Measurements from ENCODE around the gene JMJD8.
"Not testable (repeated sequence)": the region's sequence is repeated elsewhere in the genome, so short reads cannot be mapped to it uniquely, and the experiment has no call there.

The JMJD8 gene

DNA sequence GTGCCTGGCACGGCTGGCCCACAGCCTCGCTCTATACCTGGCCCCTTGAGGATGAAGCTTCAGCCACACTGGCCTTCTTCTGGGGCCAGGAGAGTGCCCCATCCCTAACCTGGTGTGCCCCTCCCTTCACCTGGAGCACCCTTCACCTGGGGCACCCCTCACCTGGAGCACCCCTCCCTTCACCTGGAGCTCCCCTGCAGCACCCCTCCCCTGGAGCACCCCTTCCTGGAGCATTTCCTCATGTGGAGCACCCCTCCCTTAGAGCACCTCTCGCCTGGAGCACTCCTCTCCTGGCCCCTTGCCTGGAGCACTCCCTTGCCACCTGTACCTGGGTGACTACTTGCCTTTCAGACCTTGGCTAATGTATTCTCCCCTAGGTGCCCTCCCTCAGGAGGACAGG lies 23.9 kb upstream of the JMJD8 start:
- DNase-seq: no peak

DNA sequence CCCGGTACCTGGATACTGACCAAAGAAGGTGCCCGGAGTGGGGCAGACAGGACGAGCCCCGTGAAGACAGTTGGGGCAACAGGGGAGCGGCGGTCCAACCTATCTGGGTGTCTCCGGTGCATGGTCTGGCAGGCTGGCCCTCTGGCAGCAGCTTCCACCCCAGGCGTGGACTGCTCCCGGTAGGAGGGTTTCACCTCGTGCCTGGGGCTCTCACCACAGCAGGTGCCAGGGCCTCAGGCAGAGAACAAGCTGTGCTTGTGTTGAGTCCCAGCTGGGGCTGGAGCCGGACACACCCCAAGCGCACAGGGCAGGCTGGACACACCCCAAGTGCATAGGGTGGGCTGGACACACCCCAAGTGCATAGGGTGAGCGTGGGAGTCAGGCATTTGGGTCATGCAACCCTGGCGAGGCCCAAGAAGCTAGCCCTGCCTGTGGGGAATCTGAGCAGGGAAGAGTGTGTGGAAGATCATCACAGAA lies 23.0 kb upstream of the JMJD8 start:
- no peak for DNase-seq

DNA sequence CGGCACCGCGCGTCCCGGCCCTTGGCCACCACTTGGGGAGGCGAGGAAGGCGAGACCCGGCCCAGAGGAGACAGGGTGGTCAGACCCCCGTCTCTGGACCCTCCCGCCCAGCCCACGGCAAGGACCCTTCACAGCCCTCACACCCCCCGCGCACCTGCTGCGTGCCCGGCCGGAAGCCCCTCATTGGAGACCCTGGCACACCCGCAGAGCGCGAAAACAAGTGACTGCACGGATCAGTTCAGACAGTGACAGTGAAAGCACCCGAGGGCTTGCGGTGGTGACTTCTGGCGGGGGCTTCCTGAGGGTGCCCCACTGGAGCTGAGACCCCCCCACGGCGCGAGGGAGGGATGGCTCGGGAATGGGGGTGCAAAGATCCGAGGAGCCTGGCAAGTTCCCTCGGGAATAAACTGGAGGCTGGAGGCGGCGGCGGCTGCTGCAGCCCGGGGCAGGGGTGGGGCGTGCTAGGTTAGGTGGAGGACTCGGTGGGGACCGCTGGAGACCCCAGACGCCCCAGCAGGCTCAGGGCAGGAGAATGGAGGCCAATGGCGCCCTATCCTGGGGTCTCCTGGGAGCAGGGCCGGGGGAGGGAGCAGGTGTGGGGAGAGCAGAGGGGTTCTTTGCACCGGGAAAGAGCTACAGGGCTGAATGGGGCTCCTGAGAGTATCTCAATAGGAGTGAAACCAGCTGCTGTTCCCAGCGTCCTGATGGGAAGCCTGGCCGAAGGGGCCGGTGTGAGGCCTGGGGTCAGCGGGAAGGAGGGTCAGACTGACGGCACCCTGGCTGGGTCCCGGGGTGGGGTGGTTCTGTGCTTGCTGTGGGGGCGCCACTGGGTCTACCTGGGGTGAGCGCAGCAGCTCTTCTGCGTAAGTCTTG lies 22.3 kb upstream of the JMJD8 start:
- no peak for DNase-seq

DNA sequence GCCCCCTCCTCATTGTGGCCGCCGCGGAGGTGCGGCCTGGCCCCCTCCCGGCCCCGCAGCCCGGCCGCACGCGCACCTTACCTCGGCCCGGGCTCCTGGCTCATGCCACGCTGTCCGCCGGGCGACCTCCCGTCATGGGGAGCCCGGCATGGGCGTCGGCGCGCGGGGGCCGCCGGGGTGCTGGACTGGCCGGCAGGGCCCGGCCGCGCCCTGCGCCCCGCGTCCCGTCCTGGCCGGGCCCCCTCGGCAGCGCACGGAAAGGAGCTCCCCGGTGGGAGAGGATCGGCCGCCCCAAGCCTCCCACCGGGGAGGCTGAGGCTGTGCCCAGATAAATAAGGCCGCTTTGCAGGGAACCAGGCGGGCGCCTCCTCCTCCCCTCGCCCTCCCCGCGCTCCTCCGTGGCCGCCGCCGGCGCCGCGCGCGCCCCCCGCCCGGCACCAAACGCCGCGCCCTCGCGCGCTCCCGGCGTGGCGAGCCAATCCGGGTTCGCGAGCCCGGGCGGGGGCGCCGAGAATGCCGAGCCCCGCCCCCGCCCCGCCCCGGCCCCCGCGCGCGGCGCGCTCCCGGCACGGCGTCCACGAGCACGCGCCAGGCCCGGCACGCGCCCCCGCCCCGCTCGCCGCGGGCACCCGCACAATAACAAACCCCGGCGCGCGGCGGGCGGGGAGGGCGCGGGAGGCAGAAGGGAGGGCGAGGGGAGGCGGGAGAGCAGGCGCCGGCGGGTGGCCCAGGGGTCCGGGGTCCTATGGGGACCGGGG lies 21.5 kb upstream of the JMJD8 start, which contains the start of gene FBXL16:
Gene FBXL16, minus strand, starts transcription at position 371 of the 758 bp plus-strand sequence. CDS start 8,396 bp downstream, outside the sequence.
- no peak for DNase-seq

DNA sequence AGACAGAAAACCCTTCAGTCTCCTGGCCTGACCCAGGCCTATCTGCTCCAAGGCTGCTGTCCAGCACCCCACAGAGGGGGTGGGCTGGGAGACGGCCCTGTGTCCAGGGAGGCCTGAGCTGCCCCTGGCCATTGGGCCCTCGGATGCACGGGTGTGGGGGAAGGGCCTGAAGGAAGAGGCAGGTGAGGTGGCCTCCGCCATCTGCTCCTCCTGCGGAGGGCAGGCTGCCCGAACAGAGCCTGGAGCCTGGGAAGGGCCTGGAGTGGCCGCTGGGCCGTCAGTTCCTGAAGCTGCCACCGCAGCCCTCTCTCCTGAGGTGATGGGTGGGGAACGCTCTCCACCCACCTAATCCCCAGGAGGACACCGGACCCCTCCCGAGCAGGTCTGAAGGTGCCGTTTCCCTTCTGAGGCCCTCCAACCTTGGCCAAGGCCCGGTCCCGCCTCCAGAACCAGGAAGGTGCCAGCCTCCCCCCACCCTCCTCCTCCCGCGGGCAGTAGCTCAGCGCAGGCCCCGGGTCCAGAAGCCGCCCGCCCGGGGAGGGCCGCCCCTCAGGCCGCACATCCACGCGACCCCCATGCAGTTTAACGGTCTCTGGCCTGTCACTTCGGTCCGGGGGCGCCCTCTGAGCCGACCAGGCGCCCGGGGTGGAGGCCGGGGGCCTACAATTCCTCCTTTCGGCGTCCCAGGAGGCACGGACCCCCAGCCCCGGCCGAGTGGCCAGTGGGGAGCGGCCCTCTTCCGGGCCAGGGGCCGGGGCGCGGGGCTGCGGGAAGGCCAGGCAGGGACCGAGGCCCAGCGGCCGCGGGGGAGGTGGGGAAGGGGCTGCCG lies 20.6 kb upstream of the JMJD8 start:
- no peak for DNase-seq

DNA sequence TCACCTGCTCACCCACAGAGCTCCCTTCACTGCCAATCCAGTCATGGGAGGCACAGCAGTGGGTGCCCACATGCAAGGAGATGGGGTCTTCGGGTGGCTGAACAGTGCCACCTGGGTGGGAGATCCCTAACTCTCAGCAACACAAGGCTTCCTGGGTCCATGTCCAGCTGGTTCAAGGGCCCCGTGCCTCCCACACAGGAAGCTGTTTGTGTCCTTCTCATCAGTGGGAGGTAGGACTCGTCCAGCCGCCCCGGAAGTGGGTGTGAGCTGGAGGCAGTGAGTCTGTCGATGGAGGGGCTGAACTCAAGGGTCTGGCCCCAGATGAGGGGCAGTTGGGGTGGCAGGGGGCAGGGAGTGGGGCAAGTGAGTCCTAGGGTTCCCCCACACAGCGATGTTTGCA lies 19.9 kb upstream of the JMJD8 start:
- DNase-seq: no peak

DNA sequence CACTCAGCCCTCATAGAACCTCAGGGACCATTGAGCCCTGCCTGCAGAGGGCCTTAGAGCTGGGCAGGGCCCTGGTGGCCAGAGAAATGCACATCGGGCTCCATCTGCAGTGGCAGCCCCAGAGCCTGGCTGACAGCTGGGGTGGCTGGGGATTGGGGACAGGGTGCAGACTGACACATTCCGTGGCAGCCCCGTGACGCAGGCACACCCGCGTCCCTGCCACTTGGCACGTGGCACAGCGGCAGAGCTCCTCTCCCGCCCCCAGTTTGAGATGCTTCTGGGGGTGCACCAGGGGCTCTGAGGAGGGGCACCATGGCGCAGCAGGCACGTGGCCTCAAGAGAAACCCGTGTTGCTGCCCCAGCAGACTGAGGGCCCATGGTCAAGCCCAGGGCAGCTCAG lies 19.3 kb upstream of the JMJD8 start:
- DNase-seq: no peak

DNA sequence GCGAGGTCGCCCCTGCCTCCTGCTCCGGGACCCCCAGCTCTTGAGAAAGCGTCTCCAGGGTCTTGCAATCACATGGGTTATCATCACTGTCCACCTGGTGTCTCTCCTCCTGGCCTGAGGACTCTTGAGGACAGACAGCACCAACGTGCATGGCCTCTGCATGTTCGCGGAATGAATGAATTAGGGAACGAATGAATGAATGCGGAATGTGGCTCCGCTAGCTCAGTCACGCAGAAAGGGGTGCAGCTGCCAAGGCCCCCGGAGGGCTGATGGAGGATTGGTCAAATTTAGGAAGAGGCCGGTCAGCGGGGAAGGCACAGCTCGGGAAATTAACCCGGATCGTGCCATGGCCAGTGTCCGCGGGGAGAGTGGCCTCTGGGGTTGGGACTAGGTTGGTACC lies 18.2 kb upstream of the JMJD8 start:
- no peak for DNase-seq

DNA sequence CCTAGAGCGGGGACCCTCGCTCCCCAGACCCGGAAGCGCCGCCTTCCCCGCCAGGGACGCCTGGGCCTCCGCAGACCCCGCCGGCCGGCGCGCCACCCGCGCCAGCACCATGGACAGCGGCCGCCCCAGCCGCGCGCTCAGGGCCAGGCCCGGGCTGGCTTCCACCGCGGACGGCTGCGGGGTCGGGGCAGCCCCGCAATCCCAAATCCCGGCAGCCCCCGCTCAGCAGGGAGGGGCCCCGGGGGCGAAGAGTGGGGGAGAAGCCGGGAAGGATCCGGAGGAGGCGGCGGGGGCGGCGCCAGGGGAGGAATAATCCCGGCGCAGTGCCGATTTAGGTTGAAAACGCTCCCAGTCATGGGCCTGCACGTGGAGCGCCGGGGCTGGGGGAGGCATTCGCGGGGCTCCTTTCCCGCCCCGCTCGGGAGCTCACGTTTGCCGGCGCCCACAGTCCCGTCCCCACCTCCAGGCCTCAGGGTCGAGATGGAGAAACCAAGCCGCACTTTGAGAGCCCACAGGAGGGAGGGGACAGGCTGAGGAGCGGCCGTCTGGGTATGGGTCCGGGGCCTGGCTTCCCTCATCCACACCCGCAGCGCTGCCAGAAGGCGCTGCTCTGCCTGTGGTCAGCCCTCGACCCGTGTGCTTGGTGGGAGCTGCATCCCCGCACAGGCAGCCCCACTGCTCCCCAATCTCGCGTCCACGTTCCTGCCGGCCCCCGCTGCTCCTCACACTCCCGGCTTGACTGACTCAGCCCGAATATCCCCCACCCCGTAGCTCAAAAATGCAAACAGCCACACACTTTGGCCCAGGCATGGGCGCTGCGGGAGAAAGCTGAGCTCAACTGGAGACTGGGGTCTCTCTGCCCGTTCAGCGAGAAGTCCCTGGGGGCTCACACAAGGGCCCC lies 16.8 kb upstream of the JMJD8 start:
- no peak for DNase-seq

DNA sequence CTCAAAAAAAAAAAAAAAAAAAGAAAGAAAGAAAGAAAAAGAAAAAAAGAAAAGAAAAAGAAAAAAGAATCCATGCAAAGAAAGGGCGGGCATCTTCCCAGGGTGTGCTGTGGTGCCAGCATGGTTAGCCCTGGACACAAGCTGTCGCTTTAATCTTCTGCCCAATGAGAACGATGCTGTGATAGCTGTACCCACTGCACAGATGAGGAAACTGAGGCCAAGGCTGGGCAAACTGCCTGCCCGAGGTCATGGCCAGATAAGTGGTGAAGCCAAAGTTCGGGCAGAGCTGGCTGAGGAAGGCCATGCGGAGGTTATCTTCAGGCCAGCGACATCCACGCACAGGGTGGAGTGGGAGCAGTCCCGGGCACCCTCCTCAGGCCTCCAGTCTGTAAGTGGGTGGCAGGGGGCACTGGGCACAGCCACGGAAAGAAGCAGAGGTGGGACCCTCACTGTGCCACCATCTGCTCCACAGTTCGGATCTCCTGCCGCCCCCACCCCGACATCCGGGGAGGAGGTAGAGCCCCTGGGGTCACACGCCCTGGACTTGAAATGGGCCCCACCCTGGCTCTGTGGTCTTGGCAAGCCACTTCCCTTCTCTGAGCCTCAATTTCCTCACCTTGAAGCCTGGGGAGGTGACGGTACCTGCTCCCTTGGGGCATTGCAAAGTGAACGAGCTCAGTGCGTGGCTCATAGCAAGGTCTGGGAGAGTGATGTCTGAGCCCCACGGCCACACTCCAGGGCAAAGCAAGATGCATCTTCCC lies 15.0 kb upstream of the JMJD8 start:
- no peak for DNase-seq

DNA sequence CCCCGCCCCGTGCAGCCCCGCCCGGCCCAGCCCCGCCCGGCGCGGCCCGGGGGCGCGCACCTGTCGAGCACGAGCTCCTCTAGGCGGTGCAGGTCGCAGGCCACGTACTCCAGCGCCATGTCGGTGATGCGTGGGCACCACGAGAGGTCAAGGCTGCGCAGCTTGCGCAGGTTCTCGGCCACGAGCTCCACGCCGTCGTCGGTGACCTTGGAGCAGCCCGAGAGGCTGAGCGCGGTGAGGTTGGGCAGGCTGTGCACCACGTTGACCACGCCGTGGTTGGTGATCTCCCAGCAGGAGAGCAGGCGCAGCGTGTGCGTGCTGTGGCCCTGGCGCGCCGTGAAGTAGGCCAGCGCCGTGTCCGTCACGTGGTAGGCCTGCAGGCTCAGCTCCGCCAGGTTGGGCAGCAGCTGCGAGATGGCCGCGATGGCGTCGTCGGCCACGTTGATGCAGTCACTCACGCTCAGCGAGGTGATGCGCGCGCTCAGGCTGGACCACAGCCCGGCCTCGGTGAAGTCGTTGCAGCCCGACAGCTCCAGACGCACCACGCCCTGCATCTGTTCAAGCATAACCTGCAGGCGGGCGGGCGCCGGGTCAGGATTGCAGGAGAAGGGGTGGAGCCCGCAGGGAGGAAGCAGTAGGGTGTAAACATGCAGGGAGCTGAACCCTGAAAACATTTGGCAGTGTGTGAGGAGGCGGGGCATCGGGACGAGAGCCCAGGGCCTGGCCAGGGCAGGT lies 11.4 kb upstream of the JMJD8 start:
- no peak for DNase-seq

DNA sequence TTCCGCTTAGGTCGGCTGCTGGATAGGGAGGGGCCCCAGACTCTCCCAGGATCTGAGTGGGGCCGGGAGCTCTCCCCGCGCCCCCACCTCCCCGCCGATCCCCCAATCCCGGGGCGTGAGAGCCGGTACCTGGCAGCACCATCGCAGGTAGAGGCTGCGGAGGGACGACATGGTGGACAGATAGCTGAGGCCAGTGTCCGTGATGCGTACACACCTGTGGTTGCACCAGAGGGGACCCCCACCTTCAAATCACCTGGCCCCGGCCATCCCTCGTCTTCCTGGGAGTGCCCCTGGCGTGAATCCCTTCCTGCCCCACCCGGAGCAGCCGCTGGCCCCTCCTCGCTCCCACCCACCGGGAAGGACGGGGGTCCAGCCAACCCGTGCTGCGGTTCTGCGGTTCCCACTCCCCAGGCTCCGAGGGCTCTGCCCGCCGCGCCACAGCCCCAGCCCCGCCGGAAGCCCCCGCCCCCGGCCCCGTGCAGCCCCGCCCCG lies 10.8 kb upstream of the JMJD8 start:
- DNase-seq: no peak

DNA sequence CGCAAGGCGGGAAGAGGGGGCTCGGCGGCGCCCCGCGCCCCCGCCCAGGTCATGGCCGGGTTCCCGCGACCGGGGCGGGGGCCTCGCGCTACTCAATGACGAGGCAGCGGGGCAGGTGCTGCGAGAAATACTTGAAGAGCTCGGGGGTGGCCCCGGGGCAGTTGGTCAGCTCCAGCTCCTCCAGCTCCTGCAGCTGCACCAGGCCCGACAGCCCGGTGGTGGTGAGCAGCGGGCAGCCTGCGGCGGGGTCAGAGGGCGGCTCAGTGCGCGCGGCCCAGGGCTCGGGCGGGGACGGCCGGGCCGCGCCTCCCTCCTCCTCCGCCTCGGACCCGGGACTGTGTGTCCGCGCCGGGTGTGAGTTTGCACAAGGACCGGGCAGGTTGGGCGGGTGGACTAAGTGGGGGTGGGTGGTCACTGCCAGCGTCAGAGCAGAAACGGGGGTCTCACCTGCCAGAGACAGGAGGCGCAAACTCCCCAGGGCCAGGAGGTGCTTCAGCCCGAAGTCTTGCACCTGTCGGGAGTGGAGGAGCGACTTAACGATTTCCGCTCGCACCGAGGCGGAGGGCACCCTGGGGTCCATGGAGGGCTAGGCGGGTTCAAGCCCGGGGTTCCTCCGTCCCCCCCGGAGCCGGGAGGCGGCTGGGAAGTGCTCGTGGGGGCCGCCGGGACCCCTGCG lies 10.2 kb upstream of the JMJD8 start:
- no peak for DNase-seq

DNA sequence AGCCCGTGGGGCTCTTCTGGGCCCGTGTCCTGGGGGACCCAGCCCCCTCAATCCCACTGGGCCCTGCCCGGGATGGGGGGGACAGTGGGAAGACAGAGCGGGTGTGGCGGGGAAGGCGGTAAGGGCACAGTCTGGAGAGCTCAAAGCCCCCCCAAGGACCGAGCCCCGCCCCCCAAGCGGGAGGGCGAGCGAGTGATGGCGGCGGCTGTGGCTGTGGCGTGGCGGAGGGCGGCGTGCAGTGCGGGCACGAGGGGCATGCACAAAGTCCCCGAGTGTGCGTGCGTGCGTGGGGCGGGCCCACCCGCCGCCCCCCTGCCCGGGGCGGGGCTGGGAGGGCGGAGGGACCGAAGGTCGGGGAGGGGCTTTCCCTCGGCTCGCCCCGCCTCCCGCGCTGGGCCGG lies 9.6 kb upstream of the JMJD8 start:
- DNase-seq: no peak

DNA sequence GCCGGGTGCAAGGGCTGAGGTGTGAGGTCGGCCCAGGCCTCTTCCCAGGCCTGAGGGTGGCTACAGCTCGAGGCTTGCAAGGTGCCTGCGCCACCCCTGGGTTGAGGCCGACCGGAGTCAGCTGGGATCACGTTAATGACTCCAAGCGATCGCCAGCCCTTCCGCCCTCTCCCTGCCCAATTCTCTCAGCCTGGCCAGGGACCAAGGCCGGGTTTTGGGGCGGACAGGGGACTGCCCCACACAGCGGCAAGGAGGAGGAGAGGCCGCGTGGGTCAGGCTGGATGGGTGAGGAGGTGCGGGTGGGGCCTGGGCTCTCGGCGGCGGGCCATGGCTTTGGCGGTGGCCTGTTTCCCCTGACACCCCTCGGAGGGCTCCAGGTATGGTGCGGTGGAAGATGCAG lies 9.2 kb upstream of the JMJD8 start:
- no peak for DNase-seq

DNA sequence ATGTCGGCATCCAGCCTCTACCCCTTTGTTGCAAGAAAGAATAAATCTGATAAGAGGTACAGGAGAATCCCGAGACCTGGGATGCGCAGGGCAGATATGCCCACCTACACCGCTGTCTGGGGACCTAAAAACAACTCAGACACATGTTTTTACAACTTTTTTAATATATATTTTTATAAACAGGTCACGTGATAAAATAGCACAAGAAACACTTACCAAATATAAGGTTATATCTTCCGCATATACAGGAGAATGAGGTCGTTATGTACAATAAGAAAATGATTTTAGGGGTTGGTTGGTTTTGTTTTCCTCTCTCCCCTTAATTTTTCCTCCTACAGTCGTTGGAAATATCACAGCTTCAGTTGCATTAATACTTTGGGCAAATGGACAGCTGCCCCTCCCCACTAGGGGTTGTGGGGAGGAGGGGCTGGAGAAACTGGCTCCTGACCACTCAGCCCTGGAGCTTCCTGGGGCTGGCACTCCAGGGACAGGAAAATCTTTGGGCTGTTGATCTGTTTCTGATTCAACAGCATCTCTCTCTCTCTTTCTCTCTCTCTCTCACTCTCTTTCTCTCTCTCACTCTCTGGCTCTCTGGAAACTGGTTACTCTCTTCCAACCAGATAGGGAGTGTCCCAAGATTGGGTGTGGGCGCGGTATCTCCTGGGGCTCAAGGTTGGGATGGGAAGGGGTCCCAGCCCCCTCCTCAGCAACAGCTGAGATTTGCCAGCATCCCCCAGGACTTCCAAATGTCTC lies 8.4 kb upstream of the JMJD8 start:
- no peak for DNase-seq

DNA sequence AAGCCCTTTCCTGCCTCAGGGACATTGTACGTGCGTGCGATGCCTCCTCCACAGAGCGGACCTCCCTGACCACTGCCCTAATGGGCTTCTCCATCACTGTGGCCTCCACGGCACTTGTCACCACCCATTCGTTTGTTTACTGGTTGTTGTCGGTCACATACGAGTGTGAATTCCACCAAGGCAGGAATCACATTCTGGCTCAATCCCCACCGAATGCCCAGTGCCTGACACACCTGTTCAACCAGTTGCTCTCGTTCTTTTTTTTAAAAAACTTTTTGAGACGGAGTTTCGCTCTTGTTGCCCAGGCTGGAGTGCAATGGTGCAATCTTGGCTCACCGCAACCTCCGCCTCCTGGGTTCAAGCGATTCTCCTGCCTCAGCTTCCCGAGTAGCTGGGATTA lies 7.1 kb upstream of the JMJD8 start:
- not testable (repeated sequence) for DNase-seq

DNA sequence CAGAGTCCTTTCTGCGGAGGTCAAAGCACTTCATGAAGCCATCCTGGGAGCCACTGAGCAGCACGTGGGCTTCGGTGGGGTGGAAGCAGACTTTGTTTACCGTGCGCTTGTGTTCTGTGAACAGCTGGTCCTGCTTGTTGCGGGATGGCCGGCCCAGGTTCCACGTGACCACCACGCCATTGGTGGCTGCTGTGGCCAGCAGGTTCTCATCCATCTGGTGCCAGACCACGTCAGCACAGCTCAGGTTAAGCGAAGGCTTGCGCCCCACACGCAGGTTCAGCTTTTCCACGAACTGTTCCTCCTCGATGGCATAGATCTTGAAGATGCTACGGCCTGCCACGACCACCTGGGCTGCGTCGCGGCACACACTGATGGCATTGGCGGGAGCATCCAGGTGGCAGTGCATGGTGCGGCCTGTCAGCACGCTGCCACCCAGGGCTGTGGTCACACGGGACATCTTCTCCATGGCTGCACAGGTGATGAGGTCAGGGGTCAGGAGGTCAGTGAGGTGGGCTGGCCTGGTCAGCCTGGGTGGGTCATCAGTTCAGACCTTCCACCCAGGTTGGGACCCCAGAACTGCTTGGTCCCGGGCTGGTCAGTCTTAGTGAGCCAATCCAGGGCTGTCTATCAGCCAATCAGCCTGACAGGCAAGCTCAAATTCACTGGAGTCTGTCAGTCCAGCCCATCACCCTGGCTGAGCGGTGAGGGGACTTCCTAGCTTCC lies 5.2 kb upstream of the JMJD8 start:
- no peak for DNase-seq
